WTC11 (cell line): ENCODE results near the gene CEP295NL. TPM values are rescaled to one million over a fixed set of nuclear protein-coding genes. Genes with fewer than 3 reads are reported as not detected.

Experiments
- ATAC-seq: fragments of 200-7000 bp; cut with Tn5 transposase; 2 replicates; pipeline ENCODE4 v1.10.0; 2021; ENCODE audit warnings: mild to moderate bottlenecking, moderate library complexity
- CTCF ChIA-PET: fragments of 300-600 bp; sonication (Branson Sonifier 250); formaldehyde crosslinking; loops from one replicate; lab custom pipeline; 2021; ENCODE audit warnings: antibody characterized with exemption; lab: Charles Lee
- POLR2A ChIA-PET: fragments of 350-600 bp; sonication (Branson Sonifier 250); formaldehyde crosslinking; loops from one replicate; lab custom pipeline; 2021; ENCODE audit warnings: antibody characterized with exemption; lab: Charles Lee
- DNase-seq: peaks from one replicate; pipeline ENCODE4 v3.0.0; 2021; ENCODE audit warnings: low spot score
- H3K27ac Mint-ChIP-seq: 2 replicates; pipeline ENCODE4 v1.8.0; 2021; ENCODE audit warnings: mixed read lengths
- H3K27me3 Mint-ChIP-seq: 2 replicates; pipeline ENCODE4 v1.8.0; 2021; ENCODE audit warnings: low read depth, mild to moderate bottlenecking, moderate library complexity, mixed read lengths
- H3K36me3 Mint-ChIP-seq: 2 replicates; pipeline ENCODE4 v1.8.0; 2021; ENCODE audit warnings: mixed read lengths
- H3K4me1 Mint-ChIP-seq: 2 replicates; pipeline ENCODE4 v1.8.0; 2022; ENCODE audit warnings: mixed read lengths
- H3K4me3 Mint-ChIP-seq: 2 replicates; pipeline ENCODE4 v1.8.0; 2021; ENCODE audit warnings: mild to moderate bottlenecking, moderate library complexity, mixed read lengths
- H3K9me3 Mint-ChIP-seq: 2 replicates; pipeline ENCODE4 v1.8.0; 2021; ENCODE audit warnings: mixed read lengths
- CREB1 ChIP-seq: sonication (generic); formaldehyde crosslinking; IDR thresholded peaks from 2 replicates; pipeline ENCODE4 v1.8.0; 2023; ENCODE audit warnings: mild to moderate bottlenecking, missing genetic modification reagents
- EMX1 ChIP-seq: fragments of 250-450 bp; sonication (Bioruptor Pico); IDR thresholded peaks from 2 replicates; pipeline ENCODE4 v1.8.0; 2021; ENCODE audit warnings: mild to moderate bottlenecking
- ETV6 ChIP-seq: sonication (generic); formaldehyde crosslinking; IDR thresholded peaks from 2 replicates; pipeline ENCODE4 v1.8.1; 2022; ENCODE audit warnings: mild to moderate bottlenecking, missing genetic modification reagents
- FOXJ3 ChIP-seq: sonication (generic); formaldehyde crosslinking; IDR thresholded peaks from 2 replicates; pipeline ENCODE4 v1.9.0; 2021; ENCODE audit warnings: missing genetic modification reagents, mild to moderate bottlenecking, borderline replicate concordance
- FOXP1 ChIP-seq: sonication (generic); formaldehyde crosslinking; IDR thresholded peaks from 2 replicates; pipeline ENCODE4 v1.8.0; 2022; ENCODE audit warnings: missing genetic modification reagents, mild to moderate bottlenecking, moderate library complexity, borderline replicate concordance
- GRHL2 ChIP-seq: fragments of 250-450 bp; sonication (Bioruptor Pico); IDR thresholded peaks from 2 replicates; pipeline ENCODE4 v1.8.0; 2022; ENCODE audit warnings: mild to moderate bottlenecking, moderate library complexity; ENCODE audit not compliant: insufficient replicate concordance, severe bottlenecking
- HMGA2 ChIP-seq: fragments of 250-450 bp; sonication (Bioruptor Pico); IDR thresholded peaks from 2 replicates; pipeline ENCODE4 v1.4.0; 2021; ENCODE audit warnings: mild to moderate bottlenecking, moderate library complexity
- MXD4 ChIP-seq: fragments of 250-450 bp; sonication (Bioruptor Pico); IDR thresholded peaks from 2 replicates; pipeline ENCODE4 v1.8.0; 2021; ENCODE audit warnings: mild to moderate bottlenecking, moderate library complexity, borderline replicate concordance
- MYBL2 ChIP-seq: sonication (generic); formaldehyde crosslinking; IDR thresholded peaks from 2 replicates; pipeline ENCODE4 v1.8.1; 2023; ENCODE audit warnings: mild to moderate bottlenecking, moderate library complexity, missing genetic modification reagents
- NFATC4 ChIP-seq: fragments of 250-450 bp; sonication (Bioruptor Pico); IDR thresholded peaks from 2 replicates; pipeline ENCODE4 v1.9.0; 2021; ENCODE audit warnings: mild to moderate bottlenecking
- NR2C2 ChIP-seq: sonication (generic); formaldehyde crosslinking; IDR thresholded peaks from 2 replicates; pipeline ENCODE4 v1.8.0; 2022; ENCODE audit warnings: mild to moderate bottlenecking, missing genetic modification reagents
- NR3C1 ChIP-seq: sonication (generic); formaldehyde crosslinking; conservative IDR thresholded peaks from 2 replicates; pipeline ENCODE4 v1.8.1; 2023; ENCODE audit warnings: low read depth, mild to moderate bottlenecking, missing genetic modification reagents
- PRRX2 ChIP-seq: fragments of 250-450 bp; sonication (Bioruptor Pico); IDR thresholded peaks from 2 replicates; pipeline ENCODE4 v1.8.0; 2021; ENCODE audit warnings: mild to moderate bottlenecking
- ZNF138 ChIP-seq: sonication (generic); formaldehyde crosslinking; conservative IDR thresholded peaks from 2 replicates; pipeline ENCODE4 v1.8.1; 2022; ENCODE audit warnings: mild to moderate bottlenecking, moderate library complexity, missing genetic modification reagents
- total RNA-seq: library from RNA; stranded (reverse); gene quantifications from 3 replicates; pipeline ENCODE4 v1.2.3, GENCODE V29; 2021
- TF ChIP-seq, protein P1 (sequence below): fragments of 250-450 bp; sonication (Bioruptor Pico); IDR thresholded peaks from 2 replicates; pipeline ENCODE4 v1.9.0; 2021; ENCODE audit warnings: mild to moderate bottlenecking, borderline replicate concordance
- TF ChIP-seq, protein P2 (sequence below): sonication (generic); formaldehyde crosslinking; IDR thresholded peaks from 2 replicates; pipeline ENCODE4 v1.8.1; 2022; ENCODE audit warnings: mild to moderate bottlenecking, missing genetic modification reagents, moderate library complexity, borderline replicate concordance
- TF ChIP-seq, protein P3 (sequence below): fragments of 250-450 bp; sonication (Bioruptor Pico); conservative IDR thresholded peaks from 2 replicates; pipeline ENCODE4 v1.9.0; 2021; ENCODE audit warnings: mild to moderate bottlenecking
- TF ChIP-seq, protein P4 (sequence below): sonication (generic); formaldehyde crosslinking; IDR thresholded peaks from 2 replicates; pipeline ENCODE4 v1.8.1; 2022; ENCODE audit warnings: low read depth, mild to moderate bottlenecking, moderate library complexity, missing genetic modification reagents, borderline replicate concordance

CEP295NL gene
- total RNA-seq, 1 experiment from 2014 or later: 0.61 TPM

DNA sequence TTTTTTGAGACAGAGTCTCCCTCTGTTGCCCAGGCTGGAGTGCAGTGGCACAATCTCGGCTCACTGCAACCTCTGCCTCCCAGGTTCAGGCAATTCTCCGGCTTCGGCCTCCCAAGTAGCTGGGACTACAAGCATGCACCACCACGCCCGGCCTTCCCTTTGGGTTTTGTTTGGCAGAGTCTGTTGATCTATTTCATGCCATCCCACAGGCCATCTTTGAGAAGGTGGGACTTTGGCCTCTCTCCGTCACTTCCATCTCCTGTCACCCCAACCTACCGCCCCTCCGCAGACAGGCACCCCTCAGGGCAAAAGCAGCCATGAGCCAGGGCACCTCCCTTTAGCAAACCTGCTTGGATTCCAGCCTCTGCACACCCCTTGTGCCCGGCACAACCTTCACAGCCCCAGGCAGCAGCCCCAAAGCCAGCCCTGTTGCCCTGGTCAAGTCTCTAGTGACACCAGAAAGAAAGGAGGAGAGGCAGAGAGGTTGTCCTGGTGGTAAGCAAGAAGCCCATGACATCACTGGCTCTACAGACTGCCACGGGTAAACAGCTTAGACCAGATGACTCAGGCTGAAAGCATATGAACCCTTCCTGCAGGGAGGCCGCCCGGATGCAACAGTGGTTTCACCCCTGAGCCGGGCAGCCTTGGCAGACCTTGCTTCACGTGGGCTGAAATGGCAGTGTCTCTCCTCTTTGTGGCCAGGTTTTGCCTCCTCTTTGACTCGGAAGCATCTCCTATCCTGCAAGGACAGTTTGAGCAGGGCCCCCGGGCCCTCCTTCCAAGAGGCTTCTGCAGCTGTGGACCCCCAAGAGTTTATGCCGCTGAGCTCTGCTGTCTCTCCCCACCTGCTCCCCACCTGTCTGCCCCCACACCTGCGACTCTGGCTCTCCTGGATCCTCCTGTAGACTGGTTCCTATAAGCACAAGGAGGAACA, 30.3 kb upstream of the CEP295NL start (continued):
- TF ChIP-seq, protein P1, sequence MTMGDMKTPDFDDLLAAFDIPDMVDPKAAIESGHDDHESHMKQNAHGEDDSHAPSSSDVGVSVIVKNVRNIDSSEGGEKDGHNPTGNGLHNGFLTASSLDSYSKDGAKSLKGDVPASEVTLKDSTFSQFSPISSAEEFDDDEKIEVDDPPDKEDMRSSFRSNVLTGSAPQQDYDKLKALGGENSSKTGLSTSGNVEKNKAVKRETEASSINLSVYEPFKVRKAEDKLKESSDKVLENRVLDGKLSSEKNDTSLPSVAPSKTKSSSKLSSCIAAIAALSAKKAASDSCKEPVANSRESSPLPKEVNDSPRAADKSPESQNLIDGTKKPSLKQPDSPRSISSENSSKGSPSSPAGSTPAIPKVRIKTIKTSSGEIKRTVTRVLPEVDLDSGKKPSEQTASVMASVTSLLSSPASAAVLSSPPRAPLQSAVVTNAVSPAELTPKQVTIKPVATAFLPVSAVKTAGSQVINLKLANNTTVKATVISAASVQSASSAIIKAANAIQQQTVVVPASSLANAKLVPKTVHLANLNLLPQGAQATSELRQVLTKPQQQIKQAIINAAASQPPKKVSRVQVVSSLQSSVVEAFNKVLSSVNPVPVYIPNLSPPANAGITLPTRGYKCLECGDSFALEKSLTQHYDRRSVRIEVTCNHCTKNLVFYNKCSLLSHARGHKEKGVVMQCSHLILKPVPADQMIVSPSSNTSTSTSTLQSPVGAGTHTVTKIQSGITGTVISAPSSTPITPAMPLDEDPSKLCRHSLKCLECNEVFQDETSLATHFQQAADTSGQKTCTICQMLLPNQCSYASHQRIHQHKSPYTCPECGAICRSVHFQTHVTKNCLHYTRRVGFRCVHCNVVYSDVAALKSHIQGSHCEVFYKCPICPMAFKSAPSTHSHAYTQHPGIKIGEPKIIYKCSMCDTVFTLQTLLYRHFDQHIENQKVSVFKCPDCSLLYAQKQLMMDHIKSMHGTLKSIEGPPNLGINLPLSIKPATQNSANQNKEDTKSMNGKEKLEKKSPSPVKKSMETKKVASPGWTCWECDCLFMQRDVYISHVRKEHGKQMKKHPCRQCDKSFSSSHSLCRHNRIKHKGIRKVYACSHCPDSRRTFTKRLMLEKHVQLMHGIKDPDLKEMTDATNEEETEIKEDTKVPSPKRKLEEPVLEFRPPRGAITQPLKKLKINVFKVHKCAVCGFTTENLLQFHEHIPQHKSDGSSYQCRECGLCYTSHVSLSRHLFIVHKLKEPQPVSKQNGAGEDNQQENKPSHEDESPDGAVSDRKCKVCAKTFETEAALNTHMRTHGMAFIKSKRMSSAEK: no peak
- no peak for TF ChIP-seq FOXJ3 (CRISPR knock-in tag)
- TF ChIP-seq, all 79 proteins: peak for 0

DNA sequence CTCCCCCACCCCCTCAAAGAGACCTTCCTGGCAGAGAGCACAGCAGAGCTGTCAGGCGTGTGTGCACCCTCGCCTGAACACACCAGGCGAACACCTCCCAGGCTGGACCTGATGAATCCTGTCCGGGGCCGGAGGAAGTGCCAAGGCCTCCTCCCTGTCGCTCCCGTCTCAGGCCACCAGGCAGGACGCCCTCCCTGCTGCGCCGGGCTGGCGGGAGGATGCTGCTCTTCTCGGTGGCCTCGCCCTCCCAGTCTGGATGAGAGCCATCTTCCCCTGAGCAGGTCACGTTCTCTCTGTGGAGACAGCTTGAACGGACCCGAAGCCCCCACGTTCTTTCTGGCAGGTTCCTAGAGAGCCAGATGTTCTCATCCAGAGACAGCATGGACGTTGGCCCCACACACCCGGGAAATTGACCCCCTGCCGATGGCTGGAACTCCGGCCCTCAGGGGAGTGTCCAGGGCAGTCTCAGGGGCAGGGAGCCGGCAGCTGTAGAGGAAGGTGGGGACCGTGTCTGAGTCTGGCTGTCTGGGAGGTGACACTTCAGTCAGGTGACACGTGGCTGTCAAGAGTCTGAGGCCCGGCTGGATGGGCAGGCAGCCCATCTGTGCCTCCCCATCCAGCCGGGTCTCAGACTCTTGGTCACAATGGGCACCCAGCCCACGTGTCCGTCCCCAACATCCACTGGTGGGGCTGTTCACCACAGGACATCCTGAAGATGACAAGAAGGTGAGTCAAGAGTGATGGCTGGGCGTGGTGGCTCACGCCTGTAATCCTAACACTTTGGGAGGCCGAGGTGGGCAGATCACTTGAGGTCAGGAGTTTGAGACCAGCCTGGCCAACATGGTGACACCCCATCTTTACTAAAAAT, 27.1 kb upstream of the CEP295NL start:
- TF ChIP-seq, protein P2, sequence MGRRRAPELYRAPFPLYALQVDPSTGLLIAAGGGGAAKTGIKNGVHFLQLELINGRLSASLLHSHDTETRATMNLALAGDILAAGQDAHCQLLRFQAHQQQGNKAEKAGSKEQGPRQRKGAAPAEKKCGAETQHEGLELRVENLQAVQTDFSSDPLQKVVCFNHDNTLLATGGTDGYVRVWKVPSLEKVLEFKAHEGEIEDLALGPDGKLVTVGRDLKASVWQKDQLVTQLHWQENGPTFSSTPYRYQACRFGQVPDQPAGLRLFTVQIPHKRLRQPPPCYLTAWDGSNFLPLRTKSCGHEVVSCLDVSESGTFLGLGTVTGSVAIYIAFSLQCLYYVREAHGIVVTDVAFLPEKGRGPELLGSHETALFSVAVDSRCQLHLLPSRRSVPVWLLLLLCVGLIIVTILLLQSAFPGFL (CRISPR knock-in tag): no peak
- no peak for TF ChIP-seq NR2C2 (CRISPR knock-in tag)
- no peak for TF ChIP-seq PRRX2
- TF ChIP-seq NR3C1: no peak
- no peak for TF ChIP-seq GRHL2 (CRISPR knock-in tag)
- no peak for TF ChIP-seq NFATC4 (CRISPR knock-in tag)
- no peak for TF ChIP-seq ZNF138 (CRISPR knock-in tag)
- TF ChIP-seq CREB1 (CRISPR knock-in tag): no peak
- TF ChIP-seq, protein P3, sequence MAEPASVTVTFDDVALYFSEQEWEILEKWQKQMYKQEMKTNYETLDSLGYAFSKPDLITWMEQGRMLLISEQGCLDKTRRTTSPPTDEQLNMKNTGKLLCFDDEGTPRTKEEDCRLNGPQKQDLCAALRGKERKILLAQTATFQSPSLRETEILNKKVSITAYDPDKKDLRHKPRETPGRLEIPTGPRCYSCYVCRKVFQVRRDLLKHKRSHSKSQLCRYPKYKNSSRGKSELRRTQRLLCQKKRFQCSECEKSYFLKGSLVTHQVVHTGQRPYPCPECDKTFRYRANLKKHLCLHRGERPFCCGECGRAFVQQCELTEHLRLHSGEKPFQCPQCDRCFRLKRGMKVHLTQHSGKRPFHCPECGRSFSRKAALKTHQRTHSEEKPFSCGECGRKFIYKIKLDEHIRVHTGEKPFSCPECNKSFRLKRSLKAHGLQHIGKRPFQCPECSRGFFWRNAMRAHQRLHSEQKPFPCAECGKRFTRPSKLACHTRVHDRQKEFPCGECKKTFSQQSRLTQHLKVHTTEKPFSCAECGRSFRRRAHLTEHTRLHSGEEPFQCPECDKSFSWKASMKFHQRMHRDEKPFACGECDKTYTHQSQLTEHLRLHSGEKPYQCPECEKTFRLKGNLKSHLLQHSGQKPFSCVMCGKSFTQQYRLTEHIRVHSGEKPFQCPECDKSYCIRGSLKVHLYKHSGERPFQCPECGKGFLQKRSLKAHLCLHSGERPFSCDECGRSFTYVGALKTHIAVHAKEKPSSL (CRISPR knock-in tag): no peak
- no peak for TF ChIP-seq FOXP1 (CRISPR knock-in tag)
- TF ChIP-seq MYBL2 (CRISPR knock-in tag): no peak
- TF ChIP-seq, protein P4, sequence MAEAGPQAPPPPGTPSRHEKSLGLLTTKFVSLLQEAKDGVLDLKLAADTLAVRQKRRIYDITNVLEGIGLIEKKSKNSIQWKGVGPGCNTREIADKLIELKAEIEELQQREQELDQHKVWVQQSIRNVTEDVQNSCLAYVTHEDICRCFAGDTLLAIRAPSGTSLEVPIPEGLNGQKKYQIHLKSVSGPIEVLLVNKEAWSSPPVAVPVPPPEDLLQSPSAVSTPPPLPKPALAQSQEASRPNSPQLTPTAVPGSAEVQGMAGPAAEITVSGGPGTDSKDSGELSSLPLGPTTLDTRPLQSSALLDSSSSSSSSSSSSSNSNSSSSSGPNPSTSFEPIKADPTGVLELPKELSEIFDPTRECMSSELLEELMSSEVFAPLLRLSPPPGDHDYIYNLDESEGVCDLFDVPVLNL (CRISPR knock-in tag): no peak
- no peak for TF ChIP-seq ETV6 (CRISPR knock-in tag)
- TF ChIP-seq HMGA2 (CRISPR knock-in tag): no peak
- TF ChIP-seq MXD4: no peak
- TF ChIP-seq EMX1 (CRISPR knock-in tag): no peak
- DNase-seq (no peak), ATAC-seq (no peak)
- Mint-ChIP-seq H3K4me1 (peaks cover 10% of the 10 kb centered on the region), H3K27ac (no peak overlapping the region), H3K36me3 (no peaks in the 10 kb centered on the region), H3K9me3 (no peaks in the 10 kb centered on the region), H3K4me3 (no peak overlapping the region), H3K27me3 (peaks cover 3% of the 10 kb centered on the region)
- POLR2A ChIA-PET: no interaction called here
- CTCF ChIA-PET: interaction anchor here (1.6 kb wide), 1 partner anchor 65 kb away, joined by 4 read pairs; no protein-coding TSS in a partner anchor
